TTC549 (cell line): ENCODE data around the gene TCN1.
"Not testable (repeated sequence)": the region's sequence is repeated elsewhere in the genome, so short reads cannot be mapped to it uniquely, and the experiment has no call there.

Experiments
- FAIRE-seq: peaks from 2 replicates; lab custom pipeline; 2012; peaks lifted over from hg19 to GRCh38; lab: Jason Lieb, UNC

The TCN1 gene, protein sequence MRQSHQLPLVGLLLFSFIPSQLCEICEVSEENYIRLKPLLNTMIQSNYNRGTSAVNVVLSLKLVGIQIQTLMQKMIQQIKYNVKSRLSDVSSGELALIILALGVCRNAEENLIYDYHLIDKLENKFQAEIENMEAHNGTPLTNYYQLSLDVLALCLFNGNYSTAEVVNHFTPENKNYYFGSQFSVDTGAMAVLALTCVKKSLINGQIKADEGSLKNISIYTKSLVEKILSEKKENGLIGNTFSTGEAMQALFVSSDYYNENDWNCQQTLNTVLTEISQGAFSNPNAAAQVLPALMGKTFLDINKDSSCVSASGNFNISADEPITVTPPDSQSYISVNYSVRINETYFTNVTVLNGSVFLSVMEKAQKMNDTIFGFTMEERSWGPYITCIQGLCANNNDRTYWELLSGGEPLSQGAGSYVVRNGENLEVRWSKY

DNA sequence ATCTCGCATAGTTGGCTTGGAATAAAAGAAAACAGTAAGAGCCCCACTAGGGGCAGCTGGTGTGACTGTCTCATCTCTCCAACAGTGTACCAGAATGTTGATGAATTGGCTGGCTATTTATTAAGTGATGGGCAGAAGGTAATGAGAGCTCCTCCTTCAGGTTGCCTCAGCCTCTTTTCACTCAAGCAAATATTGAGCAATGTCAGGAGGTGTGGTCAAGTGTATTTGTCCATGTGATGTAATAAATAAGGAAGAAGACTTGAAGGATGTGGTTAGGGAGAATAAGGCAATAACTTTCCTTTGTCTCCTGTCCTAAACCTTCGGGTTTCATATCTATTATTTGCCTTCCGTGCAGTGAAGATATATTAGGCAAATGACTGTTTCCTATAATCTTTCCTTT, at the start of gene TCN1:
Gene TCN1, minus strand, starts transcription at position 91 of the 400 bp plus-strand sequence. Its CDS starts 17 bp downstream, at position 74.
- FAIRE-seq: no peak

DNA sequence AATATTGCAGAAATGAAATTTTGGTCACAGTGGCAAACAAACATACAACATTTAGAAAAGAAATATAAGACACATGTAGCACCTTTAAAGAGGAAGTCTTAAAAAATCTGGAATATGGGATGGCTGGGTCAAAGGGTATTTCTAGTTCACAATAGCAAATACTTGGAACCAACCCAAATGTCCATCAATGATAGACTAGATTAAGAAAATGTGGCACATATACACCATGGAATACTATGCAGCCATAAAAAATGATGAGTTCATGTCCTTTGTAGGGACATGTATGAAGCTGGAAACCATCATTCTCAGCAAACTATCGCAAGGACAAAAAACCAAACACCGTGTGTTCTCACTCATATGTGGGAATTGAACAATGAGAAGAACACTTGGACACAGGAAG, 37.3 kb upstream of the TCN1 start:
- FAIRE-seq: not testable (repeated sequence)

DNA sequence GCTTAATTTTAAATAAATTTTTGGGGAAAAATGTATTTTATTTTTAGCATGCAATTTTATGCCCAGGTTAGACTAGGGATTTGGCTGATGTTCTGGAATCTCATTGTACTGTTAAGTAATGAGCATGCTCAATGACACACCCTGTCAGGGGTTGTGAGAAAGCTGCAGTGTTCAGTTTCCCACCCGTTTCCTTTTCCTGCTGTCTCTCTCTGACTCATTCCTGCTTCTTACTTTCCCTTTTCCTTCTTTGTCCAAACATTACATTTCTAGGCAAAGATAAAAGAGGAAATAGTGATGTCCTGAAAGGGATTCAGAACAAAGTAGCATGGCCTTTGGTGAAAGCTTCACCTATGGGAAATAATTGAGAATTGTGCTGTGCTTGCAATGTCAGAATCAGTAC, 35.0 kb upstream of the TCN1 start:
- FAIRE-seq: no peak

DNA sequence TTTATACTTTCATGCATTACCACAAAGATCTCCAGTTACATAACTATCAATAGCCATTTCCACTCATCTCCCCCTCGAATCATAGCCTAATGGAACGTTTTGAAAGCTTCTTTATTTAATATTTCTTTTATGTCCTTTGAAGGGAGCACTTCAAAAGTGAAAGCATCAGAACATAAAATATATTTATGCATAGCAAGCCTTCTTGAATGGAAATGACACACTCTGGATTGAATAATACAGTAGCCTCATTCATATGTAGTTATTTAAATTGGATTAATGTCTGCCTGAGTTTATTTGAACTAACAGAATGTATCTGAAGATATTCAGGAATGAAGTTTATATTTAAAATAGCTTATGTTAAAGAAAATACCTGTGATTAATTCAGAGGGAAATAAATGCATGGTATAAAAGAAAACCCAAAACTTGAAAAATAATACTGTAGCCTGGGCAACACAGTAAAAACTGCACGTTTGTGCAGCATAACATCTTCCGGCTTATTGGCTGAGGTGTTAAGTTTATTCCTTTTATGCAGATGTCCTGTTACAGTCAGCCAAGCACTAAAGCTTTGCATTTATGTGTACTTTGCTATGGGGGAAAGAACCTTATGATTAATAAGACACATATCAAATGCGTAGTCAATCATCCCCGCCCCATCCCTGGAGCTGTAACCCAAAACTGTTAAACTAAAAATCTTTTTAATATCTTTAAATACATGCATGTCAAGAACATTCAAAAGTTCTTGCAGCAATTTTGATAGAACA, 34.3 kb upstream of the TCN1 start:
- no peak for FAIRE-seq

DNA sequence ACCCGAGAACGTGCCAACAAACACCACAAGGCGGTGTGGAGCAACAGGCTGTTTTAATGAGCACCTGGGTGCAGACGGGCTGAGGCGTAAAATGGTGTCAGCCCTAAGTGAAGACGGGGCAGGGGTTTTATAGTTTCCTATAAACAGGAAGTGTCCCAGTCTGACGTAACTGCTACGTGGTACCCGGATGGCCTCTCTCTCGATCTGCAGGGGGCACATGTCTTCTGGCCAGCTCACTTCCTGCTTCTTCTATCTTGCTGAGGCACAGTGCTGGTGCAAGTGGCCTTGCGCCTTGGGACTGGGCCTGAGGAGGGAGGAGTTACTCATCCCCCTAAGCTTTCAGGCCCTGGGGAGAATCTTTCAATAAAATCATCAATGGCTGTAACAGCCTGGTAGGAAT, 33.2 kb upstream of the TCN1 start:
- FAIRE-seq: no peak

DNA sequence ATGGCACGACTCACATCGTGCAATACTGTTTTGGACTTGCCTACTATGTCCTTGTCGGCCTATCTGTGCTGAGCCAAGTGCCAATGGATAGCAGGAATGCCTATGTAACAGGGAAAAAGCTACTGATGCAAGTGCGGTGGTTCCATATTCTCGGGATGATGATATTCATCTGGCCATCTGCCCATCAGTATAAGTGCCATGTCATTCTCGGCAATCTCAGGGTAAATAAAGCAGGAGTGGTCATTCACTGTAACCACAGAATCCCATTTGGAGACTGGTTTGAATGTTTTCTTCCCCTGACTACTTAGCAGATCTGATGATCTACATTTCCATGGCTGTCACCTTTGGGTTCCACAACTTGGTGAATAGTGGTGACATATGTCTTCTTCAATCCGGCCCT, 32.4 kb upstream of the TCN1 start:
- no peak for FAIRE-seq

DNA sequence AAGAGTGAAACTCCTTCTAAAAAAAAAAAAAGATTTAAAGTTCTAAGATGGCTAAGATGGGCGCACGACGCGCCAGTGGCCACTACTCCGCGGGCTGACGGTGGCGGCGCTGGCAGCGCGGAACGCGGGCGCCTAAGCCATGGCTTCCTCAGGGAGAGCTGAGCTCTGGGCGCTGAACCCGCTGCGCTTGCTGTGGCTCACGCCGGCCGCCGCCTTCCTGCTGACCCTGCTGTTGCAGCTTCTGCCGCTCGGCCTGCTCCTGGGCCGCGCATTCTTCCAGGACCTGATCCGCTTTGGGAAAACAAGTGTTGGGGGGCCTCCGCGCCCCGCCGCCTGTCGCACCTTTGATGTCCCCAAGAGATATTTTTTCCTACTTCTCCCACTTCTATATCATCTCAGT, 31.8 kb upstream of the TCN1 start:
- no peak for FAIRE-seq

DNA sequence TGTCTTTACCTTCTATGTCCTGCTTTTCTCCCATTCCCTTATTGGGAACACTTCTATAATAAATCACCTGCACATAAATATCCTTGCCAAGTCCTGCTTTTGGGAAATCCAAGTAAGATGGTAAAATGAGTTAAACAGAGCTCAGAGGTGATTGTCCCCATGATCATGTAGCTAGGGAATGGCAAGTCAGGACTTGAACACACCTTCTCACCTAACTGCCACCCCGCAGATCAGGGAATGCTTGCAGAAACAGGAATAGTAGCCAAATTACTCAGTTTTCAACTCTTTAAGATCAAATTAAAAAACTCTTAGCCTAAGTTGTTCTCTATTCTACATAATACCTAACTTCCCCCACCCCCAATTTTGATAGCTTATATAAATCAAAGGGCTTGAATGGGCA, 28.3 kb upstream of the TCN1 start:
- no peak for FAIRE-seq

DNA sequence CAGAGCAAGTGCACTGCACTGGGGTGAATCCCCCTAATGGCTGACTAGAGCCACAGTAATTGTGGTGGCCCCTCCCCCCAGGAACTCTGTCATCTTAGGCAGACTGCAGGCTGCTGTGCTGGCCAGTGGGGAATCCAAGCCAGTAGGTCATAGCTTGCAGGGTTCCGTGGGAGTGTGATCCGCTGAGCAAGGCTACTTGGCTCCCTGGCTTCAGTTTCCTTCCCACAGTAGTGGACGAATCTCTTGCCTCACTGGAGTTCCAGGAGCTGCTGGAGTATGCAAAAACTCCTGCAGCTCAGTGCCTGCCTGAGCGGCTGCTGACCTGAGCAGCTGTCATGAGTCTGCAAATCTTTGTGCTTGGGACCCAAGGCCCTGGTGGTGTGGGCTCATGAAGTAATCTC, 25.5 kb upstream of the TCN1 start:
- FAIRE-seq: no peak

DNA sequence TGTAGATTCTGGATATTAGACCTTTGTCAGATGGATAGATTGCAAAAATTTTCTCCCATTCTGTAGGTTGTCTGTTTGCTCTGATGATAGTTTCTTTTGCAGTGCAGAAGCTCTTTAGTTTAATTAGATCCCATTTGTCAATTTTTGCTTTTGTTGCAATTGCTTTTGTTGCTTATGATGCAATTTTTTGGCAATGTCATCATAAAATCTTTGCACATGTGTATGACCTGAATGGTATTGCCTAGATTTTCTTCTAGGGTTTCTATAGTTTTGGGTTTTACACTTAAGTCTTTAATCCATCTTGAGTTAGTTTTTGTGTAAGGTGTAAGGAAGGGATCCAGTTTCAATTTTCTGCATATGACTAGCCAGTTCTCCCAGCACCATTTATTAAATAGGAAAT, 20.9 kb upstream of the TCN1 start:
- FAIRE-seq: not testable (repeated sequence)

DNA sequence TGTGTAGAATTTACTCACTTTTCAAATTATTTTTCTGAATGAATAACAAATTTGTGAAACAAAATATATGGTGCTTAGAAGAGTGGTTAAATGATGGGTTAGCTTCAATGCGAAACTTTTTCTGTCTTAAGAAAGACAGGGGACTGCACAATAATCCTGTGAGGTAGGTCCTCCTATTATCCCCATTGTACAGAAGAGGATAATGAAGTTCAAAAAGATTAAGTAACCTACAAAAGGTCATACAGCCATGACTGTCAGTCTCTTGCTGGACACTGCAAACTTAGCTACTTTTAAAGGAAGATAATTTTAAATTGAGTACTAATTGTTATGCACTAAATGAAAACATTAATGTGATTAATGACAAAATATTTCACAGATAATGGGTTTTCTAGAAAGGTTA, 17.3 kb upstream of the TCN1 start:
- FAIRE-seq: no peak

DNA sequence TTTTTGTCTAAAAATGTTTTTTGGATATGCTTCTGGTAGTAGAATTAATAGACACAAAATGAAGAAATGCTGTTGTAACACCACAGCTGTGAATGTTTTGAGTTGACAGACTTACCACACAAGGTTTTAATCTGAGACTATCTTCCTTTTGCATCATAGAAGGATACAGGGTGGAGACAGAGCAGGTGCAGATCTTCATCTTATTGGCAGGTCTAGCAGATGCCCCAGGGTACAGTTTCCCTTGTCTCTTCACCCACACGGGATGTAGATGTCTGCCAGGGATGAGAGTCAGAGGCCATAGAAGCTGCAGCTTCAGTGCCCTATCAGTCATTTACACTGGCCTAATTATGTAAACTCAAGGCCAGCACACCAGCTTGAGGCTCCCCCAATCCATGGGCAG, 13.3 kb upstream of the TCN1 start:
- no peak for FAIRE-seq

DNA sequence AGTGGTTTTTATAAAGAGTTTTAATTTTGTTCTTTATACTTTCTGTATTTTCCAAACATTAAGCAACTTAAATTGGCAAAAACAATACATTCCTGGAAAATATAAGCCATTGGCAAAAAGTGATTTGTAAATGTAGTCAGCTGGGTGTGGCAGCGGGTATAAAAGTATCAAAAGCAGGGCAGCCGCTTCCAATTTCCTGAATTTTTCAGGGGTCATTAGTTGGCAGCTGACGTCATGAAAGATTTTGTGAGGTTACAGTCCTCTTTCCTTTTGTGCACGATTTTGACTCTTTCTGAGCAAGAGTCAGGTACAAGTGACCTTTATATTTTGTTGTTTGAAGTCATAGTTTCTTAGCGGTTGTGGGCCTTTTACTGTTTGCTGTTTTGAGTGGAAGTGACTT, 12.3 kb upstream of the TCN1 start, which contains the start of gene OOSP3:
Gene OOSP3, plus strand, starts transcription at position 208 of the 400 bp plus-strand sequence. Its CDS starts 27 bp downstream, at position 235.
- no peak for FAIRE-seq

DNA sequence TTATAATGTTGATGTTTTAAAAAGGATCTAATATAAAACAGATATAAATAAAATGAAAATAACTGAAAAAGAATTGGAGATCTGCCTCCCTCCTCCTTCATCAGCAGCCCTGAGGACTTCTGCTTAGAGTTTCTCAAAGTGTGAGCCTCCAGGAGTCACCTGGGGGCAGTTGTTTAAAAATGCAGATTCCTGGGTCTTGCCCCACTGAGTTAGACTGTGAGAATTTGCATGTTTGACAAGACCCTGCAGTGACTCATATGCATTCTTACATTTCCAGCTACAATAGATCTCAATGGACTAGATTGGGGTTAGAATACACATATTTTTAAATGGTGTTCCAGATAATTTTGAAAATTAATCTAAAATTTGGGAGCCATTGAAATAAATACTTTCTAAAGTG, 11.5 kb upstream of the TCN1 start:
- no peak for FAIRE-seq

DNA sequence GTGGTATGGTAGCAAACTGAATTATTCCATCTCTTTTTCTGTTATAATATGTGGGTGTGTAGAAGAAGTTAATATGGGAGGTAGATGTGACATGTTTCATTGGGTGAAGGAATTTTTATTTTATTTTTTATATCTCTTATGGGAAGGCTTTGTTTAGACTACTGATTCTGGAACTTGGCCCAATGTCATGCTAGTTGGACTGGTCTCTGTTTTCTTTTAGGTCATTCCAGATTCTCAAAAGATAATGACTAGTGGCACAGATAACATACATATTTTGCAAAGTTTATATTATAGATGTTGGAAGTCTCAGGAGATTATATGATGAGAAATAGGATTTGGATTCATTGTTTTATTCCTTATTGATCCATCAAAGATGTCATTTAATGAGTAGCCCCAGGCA, 11.0 kb upstream of the TCN1 start:
- FAIRE-seq: no peak

DNA sequence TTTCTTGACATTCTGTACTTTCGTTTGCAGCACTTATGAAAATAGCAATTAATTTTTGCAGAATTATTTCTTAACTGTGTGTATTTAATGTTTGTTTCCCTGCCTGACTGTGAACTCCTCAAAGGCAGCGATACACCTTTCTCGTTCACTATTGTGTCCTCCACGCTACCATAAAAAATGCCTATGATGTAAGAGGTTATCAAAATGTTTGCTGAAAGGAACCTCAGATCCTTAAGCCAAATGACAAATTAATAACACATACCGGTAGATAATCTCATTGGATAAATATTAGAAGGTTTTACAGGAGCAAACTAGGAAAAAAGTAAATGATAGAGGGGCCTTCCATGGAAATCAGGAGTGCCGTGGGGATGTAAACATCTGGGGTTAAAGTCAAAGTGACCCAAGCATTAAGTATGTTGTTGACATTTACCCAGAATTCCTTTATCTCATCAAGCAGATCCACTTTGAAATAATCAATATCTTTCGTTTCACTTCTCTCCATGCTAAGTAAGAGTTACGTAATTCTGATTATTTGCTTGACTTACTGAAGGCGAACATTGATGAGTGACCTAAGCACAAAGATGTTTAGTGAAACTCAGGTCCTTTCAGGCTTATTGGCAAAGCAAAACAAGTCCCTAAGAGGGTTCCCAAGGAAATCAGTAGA, 9.7 kb upstream of the TCN1 start:
- no peak for FAIRE-seq

DNA sequence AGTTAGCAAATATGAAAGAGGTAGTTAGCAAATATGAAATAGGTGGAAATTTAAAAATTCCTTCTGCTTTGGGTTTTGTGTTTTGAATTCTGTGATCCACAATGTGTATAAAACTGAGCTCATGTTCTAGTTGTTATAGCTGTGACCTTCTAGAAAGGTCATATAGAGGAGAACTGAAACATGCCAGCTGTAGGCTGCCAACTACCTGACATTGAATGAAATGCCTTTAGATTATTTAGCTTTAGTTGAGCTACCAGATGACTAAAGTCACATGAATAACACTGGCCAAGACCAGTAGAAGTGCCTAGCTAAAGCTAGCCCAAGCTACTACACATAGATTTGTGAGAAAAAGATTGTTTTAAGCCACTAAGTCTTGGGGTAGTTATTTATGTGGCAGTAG, 5.8 kb upstream of the TCN1 start:
- FAIRE-seq: no peak

DNA sequence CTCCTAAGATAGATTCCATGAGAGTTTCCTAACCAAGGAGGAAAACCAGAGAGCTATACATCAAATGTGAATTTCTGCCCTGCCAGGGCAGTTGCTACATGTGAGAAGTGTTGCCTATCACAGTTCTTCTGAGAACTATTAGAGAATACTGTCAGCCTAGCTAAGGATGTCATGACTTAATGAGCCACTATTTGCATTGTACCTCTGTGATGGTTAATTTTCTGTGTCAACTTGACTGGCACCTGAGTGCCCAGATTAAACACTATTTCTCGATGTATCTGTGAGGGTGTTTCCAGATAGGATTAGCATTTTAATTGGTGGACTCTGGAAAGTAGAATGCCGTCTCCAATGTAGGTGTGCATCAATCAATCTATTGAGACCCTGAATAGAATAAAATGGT, 1.7 kb upstream of the TCN1 start:
- no peak for FAIRE-seq

DNA sequence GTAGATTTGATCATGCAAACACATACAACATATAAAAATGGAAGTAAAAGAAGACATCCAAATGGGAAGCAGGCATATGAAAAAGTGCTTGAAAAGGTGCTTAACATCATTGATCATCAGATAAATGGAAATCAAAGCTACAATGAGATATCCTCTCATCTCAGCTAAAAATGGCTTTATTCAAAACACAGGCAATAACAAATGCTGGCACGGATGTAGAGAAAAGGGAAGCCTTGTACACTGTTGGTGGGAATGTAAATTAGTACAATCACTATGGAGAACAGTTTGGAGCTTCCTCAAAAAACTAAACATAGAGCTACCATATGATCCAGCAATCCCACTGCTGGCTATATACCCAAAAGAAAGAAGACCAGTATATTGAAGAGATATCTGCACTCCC, 549 bp upstream of the TCN1 start:
- FAIRE-seq: no peak

DNA sequence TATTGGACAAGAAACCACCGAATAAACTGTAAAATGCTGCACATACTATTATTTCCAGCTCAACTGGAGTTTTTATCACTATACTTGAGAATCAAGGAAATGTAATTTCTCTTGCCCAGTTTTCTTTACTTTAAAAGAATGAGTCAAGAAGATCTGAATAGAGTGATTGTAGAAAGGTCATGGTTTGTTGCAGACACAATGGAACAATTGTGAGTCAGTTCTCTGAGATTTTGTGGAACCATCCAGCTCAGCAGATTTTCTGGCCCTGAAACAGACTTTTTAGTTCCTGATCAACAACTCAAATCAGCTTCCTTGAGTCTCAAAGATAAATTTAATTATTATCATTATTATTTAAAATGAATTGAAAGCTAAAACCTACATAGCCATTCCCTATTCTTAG, 1.3 kb downstream of the TCN1 start:
- no peak for FAIRE-seq

DNA sequence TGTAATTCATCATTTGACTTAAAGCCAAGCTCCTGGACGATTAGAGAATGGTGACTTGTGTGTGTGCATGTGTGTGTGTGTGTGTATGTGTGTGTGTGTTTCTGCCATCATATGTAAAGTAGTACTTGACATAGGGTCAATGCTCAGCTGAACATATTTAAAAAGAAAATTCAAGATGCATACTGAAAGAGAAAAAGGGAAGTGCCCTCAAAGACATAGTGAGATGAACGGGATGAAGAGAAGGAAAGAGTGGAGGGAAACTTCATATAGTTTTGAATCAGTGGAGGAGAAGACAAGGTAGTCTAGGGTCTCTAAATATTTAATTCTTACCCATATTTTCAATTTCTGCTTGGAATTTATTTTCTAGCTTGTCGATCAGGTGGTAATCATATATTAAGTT, 4.0 kb downstream of the TCN1 start:
- FAIRE-seq: no peak

DNA sequence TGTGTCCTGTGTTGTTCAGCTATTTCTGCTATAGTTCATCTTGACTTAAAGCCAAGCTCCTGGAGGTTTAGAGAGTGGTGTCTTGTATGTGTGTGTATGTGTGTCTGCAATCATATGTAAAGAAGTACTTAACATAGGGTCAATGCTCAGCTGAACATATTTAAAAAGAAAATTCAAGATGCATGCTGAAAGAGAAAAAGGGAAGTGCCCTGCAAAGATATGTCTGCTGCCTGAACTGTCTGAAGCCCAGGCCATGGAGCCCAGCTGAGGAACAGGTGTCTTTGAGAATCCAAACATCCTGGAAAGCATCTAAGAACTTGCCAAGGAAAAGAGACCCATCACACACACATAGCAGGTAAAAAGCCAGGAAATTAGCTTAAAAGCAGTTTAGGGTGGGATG, 6.6 kb downstream of the TCN1 start:
- FAIRE-seq: no peak
